ENCODE results near the gene DSE. TPM values are rescaled to one million over a fixed set of nuclear protein-coding genes. Genes with fewer than 3 reads are reported as not detected.

DSE gene
- total RNA-seq, 1 experiment from 2014 or later, result 9.8 TPM

DNA sequence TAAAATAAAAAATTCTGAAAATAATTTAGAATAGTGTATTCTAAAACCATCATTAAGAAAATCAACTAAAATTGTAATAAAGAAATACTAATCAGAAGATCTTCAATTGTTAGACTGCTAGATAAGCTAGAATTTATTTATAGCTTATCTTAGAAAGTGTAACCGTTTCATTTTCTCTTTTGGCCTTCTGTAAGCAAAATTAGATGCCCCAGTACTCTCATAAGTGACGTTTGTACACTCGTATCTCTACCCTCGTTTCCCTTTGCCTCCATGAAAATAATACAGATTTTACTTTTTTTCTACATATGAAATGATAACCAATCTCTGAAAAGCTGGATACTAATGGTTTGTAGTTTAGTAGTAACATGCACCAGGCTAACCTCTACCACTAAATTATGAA lies 19.8 kb downstream of the DSE start:
- H3K4me1 ChIP-seq (ENCODE audit: insufficient read depth, low read length), result peaks cover 34% of the 10 kb centered on the region
- no peak for TF ChIP-seq EZH2phosphoT487 (IDR thresholded peaks at IDR 0.05; ENCODE audit: borderline replicate concordance, low read length)
- no peak for TF ChIP-seq EZH2 (IDR thresholded peaks at IDR 0.05; ENCODE audit: low read length, unreplicated experiment)
- TF ChIP-seq CTCF (conservative IDR thresholded peaks at IDR 0.05; ENCODE audit: low read depth, low read length), result no peak

DNA sequence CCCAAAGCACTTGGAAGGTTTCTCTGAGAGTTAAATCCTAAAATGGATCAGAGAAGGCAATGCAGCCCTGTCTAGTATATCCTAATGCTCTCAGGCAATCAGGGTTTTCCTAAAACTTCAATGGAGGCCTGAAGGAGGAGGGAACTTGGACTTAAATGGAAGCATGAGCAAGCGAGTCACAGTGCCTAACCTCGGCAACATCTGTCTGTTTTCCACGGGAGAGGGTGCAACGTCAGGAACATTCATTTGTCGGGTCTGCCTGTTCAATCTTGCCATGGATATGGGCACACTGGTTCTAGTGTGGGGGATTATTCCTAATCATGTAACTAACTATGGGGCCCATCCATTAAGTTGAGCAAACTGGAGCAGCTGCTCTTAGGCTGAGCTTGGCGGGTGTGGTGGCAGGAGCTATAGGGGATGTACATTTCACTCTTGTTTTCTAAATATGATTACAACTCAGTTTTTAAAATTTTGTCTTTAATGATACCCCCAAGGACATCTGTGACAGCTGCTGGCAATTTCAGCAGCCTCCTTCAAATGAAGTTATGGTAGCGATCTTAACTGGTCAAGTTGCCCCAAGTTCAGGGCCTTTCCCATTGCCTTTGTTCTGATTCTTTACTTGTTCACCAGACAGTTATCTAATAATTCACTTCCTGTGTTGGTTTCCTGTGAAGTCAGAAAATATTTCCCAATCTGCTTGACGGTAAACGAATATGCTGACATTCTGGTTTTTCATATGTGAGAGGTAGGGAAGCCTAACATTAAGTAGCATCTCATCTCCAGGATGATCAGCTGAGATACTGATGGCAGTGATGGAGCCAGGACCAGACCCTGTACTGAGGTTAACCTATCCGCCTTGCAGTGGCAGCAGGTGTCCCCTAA lies 21.6 kb downstream of the DSE start:
- BruUV-seq (replicated peaks), result no TSS peak
- H3K36me3 ChIP-seq (ENCODE audit: low read depth, low read length), result no peaks in the 10 kb centered on the region
- H3K9ac ChIP-seq (ENCODE audit: low read length), result no peak overlapping the region
- 0 out of 2 replicates have a peak, but pooled peaks cover 4% of the 10 kb centered on the region for H3K79me2 ChIP-seq (ENCODE audit: low read length)
- H2AFZ ChIP-seq (ENCODE audit: low read length), result no peak overlapping the region
- H3K27me3 ChIP-seq (ENCODE audit: low read length), result no peaks in the 10 kb centered on the region
- no peaks in the 10 kb centered on the region for H3K9me3 ChIP-seq (ENCODE audit: low read length)
- POLR2A ChIA-PET (ENCODE audit: unreplicated experiment), result no interaction called here
- ATAC-seq (no peak), DNase-seq (peak; percentile 33)
- H3K27ac ChIP-seq (ENCODE audit: low read length), result no peak overlapping the region
- CTCF ChIA-PET, result no interaction called here
- H3K9me2 ChIP-seq (replicated peaks; ENCODE audit: low read length), result no peaks in the 10 kb centered on the region
- peaks cover 19% of the 10 kb centered on the region for H3K4me1 ChIP-seq (ENCODE audit: insufficient read depth, low read length)
- H3F3A ChIP-seq (ENCODE audit: low read length, unreplicated experiment), result no peaks in the 10 kb centered on the region
- intact Hi-C loops (cut with micrococcal nuclease), result no loop called here
- H4K20me1 ChIP-seq (ENCODE audit: low read length), result no peaks in the 10 kb centered on the region
- no peak overlapping the region for H3K4me3 ChIP-seq (ENCODE audit: low read length)
- H3K4me2 ChIP-seq (ENCODE audit: low read length), result 0 out of 2 replicates have a peak overlapping the region, but pooled peaks have one; percentile 2
- no peak for TF ChIP-seq EZH2phosphoT487 (IDR thresholded peaks at IDR 0.05; ENCODE audit: borderline replicate concordance, low read length)

More for the DNA sequence above, 19.8 kb downstream of the DSE start:
- Histone ChIP-seq H3F3A (ENCODE audit: low read length, unreplicated experiment) (no peaks in the 10 kb centered on the region), H3K79me2 (ENCODE audit: low read length) (0 out of 2 replicates have a peak, but pooled peaks cover 4% of the 10 kb centered on the region), H3K9ac (ENCODE audit: low read length) (no peak overlapping the region), H3K27me3 (ENCODE audit: low read length) (no peaks in the 10 kb centered on the region), H2AFZ (ENCODE audit: low read length) (no peak overlapping the region), H4K20me1 (ENCODE audit: low read length) (no peaks in the 10 kb centered on the region), H3K9me2 (replicated peaks; ENCODE audit: low read length) (no peaks in the 10 kb centered on the region), H3K4me3 (ENCODE audit: low read length) (no peak overlapping the region), H3K4me2 (ENCODE audit: low read length) (no peak overlapping the region), H3K36me3 (ENCODE audit: low read depth, low read length) (no peaks in the 10 kb centered on the region), H3K9me3 (ENCODE audit: low read length) (no peaks in the 10 kb centered on the region), H3K27ac (ENCODE audit: low read length) (no peak overlapping the region)
- CTCF ChIA-PET, result no interaction called here
- no peak for DNase-seq
- ATAC-seq, result no peak
- BruUV-seq (replicated peaks), result no TSS peak
- POLR2A ChIA-PET (ENCODE audit: unreplicated experiment), result no interaction called here
- intact Hi-C loops (cut with micrococcal nuclease), result no loop called here

- Histone ChIP-seq H4K20me1 (ENCODE audit: low read length) (no peaks in the 10 kb centered on the region), H3K36me3 (ENCODE audit: low read depth, low read length) (no peaks in the 10 kb centered on the region), H3F3A (ENCODE audit: low read length, unreplicated experiment) (no peaks in the 10 kb centered on the region), H2AFZ (ENCODE audit: low read length) (no peak overlapping the region), H3K27me3 (ENCODE audit: low read length) (no peaks in the 10 kb centered on the region), H3K4me2 (ENCODE audit: low read length) (no peak overlapping the region), H3K9me3 (ENCODE audit: low read length) (no peaks in the 10 kb centered on the region), H3K27ac (ENCODE audit: low read length) (no peak overlapping the region), H3K9me2 (replicated peaks; ENCODE audit: low read length) (no peaks in the 10 kb centered on the region), H3K4me1 (ENCODE audit: insufficient read depth, low read length) (peaks cover 20% of the 10 kb centered on the region), H3K9ac (ENCODE audit: low read length) (no peak overlapping the region), H3K79me2 (ENCODE audit: low read length) (0 out of 2 replicates have a peak, but pooled peaks cover 4% of the 10 kb centered on the region), H3K4me3 (ENCODE audit: low read length) (no peak overlapping the region)
- ATAC-seq, result no peak
- ChIA-PET POLR2A (ENCODE audit: unreplicated experiment) (no interaction called here), CTCF (no interaction called here)
- BruUV-seq (replicated peaks), result no TSS peak
- no peak for DNase-seq
- intact Hi-C loops (cut with micrococcal nuclease), result no loop called here
- TF ChIP-seq EZH2phosphoT487 (IDR thresholded peaks at IDR 0.05; ENCODE audit: borderline replicate concordance, low read length) (no peak), EZH2 (IDR thresholded peaks at IDR 0.05; ENCODE audit: low read length, unreplicated experiment) (no peak), CTCF (conservative IDR thresholded peaks at IDR 0.05; ENCODE audit: low read depth, low read length) (no peak)
These were observed 22.7 kb downstream of the DSE start for GRCh38 chr6:116393430-116393829.

All from PC-3 (cell line).